GM19455 (cell line): Measurements from ENCODE around the gene SESN3.
"Not testable (repeated sequence)": the region's sequence is repeated elsewhere in the genome, so short reads cannot be mapped to it uniquely, and the experiment has no call there.

Experiments
- ATAC-seq: cut with Tn5 transposase; IDR thresholded peaks from one replicate; pipeline ENCODE4 v1.9.1; 2021; ENCODE audit not compliant: unreplicated experiment

SESN3 gene

DNA sequence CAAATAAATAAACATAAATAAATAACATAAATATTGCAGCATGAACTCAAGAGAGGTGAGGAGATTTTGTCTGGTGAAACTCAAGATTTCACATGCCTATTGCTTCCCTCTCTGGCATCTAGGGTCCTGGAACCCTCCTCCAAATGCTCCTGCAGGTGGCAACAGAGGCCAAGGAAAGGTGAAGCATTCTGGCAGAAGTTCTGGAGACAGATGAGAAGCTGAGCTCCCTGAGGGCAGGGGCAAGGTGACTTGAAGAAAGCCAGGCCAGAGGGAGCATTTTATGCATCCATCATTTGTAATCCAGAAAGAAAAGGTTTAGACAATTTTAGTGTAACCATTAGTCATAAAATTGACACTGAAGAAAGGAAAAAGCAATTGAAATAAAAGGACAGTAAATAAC, 76.5 kb downstream of the SESN3 start:
- ATAC-seq = no peak

DNA sequence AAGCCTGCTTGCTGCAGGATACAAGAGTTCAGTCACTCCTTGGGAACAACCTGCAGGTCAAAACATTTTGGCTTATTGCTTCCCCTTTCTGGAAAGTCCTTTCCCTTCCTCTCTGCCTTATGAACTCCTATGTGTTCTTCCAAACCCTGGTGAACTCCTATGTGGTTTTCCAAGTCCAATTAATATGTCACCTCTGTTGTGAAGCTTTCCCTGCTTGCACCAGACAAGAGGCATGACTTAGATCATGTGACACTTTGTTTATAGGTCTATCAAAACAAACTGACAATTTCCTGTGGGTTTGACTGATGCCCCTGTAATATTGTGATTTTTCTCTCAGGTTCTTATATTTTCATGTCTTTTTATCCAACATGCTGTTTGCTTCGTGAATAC, 77.2 kb downstream of the SESN3 start:
- ATAC-seq = no peak

DNA sequence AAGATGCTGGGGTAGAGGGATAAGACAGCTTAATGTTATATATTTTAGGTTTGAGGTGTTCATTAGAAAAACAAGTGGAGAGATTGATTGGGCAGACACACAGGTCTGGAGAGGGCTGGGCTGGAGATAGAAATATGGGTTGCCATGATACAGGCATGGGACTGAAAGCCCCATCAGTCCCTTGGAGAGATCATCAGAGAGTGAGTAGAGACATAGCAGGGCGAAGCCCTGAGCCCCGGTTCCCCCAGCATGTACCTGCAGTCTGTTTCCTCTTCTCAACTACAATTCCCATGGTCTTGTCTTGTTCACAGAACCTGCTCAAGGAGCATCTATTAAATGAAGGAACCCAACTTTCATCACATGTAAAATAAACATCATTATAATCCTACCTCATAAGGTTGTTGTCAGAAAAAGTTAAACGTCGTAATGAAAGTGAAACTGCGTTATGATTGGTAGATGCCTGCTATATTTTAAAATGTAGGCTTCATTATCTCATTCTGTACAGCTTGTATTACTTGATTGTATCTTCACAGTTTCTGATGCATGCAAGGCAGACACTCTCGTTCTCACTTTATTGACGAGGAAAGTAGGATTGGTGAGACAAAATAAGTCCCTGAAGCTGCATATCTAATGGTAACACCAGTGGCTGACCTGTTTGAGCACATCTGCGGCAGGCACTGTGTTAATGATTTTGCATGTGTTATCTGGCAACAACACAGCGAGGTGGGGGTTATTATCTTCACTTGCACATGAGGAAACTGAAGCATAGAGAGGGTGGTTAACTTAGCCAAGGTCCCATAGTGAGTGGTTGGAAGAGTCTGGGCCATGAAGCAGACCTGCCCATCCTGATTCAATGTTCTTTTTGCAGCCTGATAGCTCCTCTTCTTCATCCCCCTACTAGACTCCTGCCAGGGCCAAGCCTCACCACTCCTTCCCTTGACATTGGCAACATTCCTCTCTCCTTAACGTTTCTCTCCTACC, 77.8 kb downstream of the SESN3 start:
- ATAC-seq = no peak

DNA sequence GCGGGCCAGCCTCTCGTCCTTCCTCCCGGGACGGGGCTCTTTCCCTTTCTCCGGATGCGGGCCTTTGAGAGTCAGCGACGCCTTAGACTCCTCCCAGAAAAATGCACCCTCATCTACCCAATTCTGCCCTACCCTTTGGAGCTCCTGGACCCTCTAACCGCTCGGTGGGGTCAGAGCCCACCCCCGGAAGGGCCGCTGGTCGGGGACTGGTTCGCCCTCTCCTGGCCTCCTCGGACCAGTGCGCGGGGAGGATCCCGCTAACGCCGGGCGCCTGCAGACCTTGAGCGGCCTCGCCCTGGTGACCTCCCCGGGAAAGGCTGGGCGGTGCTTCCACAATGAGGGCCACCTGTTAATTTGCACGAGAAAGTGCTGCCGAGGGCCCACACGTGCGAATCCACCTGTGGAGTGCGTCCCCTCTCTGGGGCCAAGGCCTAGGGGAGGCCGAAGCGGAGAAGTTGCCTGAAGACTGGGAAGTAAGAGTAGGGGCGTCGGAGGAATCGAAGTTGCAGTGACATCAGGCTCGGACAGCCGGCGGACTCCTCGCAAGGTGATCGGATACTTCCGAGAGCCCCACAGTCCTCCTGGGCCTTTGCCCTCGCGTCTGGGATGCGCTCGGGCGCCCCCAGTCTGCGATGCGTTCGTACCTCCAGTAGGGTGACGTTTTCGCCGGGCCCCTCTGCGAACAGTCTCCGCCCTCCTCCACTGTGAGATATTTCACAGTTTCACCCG, 79.9 kb downstream of the SESN3 start:
- peak; percentile 89 for ATAC-seq

DNA sequence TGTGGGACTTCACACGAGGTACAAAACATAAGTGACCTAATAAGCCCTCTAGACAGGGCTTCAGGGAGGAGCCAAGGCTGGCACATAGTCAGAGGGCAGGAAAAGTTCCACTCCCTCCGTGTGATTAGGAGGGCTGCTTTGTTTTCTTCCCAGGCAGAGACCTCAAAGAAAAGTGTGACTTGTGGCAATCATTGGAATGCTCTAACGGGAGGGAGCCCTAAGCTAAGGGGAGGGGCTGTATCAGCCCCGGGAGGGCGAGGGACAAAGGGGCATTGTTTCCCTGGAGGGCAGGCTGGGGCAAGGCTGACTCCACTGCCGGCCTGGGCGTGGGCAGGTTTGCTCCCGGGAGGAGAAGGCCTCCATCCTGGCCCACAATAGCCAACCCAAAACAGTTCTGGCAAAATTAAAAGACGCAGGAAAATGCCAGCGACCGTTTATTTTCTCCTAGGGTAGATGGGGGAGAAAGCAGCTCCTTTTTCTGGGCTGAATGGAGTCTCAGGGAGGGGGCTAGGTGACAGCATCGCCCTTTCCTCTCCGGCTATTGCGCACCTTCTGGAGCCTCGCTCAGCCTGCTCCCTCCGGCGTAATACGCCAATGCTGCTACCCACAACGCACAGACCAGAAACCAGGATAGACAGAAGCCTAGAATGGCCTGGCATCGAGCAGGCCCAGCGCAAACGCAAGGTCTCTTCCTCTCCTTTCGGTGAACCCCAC, 81.2 kb downstream of the SESN3 start:
- no peak for ATAC-seq

DNA sequence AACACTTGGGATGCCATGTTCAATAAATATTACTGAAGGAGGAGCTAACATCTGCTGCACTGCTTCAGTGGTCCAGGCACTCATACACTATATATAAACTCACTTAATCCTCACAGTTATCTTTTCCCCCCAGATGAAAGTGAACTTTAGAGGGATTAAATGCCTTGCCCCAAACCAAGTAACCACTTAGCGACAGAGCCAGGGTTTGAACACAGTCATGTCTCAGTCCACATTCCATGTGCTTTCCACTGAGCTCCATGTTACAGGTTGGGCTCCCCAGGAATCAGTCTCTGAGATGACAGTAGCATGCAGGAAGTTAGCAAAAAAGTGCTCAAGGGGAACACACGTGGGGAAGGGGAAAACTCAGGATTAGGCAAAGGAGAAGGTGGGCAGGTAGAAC, 82.1 kb downstream of the SESN3 start:
- no peak for ATAC-seq

DNA sequence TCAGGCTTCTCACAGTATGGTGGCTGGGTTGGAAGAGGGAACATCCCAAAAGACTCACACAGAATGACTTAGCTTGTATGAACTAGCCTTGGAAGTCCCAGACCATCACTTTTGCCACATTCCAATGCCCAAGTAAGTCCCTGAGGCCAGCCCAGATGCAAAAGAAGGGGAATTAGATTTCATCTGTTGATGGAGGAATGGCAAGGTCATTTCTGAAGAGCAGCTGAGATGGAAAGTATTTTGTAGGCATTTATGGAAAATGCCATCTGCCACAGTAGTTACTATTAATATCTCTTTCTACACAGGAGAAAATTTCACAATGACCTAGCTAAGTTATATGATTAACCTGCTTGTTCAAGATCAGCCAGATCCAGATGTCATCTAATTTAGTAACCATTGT, 82.6 kb downstream of the SESN3 start:
- no peak for ATAC-seq

DNA sequence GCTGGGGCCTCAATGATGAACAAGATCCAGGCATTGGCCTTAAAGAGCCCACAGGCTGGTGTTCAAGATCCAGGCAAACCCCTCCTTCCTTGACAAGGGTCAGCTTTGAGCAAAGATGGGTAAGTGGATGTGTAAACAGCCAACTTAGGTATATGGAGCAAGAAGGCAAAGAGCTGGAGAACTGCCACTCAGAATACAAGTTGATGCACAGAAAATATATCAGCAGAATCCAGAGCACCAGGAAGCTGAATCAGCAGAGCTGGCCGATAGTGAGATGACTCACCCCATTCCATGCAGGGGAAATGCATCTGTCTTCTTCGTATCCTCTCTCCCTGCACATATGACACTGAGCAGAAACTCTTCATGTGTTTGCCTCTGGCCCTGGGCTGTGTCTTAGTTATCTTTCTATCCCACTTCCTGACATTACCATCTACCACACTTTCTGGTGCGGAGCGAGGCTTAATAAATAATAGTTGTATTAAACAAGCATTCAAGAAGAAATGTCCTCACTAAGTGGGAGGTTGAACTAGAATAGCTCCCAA, 83.6 kb downstream of the SESN3 start:
- ATAC-seq = no peak

DNA sequence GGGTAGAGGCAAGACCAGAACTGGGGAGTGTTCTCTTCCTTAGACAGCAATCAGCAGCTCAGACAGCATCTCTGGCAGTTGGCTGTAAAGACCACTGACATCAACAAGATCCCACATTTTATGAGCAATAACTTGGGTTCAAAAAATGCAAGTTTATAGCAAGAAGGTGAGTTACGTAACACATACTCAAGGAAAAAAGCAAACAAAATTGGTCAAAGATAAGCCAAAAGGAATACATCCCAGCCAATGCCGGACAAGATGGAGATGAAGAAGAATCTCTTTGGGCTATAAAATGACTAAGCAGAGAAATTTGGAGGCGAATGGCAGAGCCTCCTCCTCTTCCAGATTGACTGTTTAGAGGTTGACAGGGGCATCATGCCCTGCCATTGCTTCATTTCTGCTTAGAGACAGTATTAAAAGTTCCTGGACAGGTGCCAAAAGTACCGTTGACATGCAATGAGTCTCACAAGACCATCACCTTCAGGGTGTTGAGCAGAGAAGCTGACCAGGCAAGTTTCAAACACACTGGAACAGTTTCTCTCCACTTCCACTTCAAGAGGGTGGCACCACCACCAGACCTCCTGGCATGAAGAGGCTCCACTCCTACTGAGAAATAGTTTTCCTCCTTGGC, 85.5 kb downstream of the SESN3 start:
- no peak for ATAC-seq

DNA sequence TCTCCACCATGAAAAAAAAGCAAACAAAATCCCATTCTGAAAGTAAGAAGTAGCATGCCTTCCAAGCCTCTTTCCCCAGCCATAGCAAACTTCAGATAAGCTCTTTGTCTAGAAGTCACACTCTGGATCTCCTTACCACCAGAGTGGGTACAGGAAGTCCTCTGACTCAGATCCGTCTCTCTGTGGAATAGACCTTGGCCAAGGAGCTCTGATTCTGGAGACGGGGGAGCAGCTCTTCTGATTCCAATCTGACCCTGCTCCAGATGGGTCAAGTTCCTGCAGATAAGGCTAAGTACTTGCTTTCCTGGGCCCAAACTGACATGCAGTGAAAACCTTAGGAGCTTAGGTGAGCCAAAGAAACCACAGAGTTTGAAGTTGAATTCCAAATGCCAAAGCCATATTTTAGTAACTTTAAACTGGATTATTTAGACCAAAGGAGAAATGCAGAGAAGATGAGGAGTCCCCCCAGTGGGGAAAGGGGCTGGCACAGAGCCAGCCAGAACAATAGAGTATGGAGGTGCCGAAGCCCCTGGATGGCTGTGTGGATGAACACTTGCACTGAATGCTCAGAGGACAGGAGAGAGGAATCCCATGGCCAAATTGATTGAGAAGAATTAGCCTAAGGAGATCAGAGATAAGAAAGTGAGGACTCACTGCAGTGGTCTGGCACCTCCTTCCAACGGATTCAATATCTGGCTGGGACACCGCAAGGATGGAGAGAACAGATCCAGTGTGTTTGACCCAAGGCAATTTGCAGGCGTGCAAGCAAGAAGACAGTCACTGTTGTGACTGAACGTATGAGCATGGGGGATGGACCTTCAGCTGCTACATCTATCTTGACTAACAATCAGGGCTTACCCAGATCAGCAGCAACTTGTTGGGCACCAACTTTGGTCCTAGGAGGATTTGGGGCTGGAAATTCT, 86.4 kb downstream of the SESN3 start:
- ATAC-seq = no peak

DNA sequence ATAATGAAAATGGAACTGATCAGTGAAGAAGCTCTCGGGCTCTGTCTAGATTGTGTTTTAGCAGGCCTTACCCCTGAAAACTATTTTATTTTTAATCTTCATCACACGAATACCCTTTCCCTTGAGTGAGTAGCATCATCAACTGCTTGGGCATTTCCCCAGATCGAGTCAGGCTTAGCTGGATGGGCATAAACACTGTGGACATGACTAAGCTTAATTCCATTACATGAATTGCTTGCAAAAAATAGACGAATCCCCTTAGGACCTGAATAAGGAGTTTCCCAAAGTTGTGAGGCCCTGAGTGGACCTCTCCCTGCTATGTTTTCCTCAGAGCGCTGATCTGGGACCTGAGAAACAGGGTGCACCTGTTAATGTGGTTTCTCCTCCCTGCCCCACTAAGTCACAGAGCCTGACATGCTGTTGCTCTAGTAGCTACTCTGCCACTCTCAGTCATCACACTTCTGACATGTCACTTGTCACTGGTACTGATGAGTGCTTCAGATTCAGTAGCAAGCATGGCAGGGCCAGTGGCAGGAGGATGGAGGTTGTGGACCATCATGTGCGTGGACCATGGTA, 87.8 kb downstream of the SESN3 start:
- no peak for ATAC-seq

DNA sequence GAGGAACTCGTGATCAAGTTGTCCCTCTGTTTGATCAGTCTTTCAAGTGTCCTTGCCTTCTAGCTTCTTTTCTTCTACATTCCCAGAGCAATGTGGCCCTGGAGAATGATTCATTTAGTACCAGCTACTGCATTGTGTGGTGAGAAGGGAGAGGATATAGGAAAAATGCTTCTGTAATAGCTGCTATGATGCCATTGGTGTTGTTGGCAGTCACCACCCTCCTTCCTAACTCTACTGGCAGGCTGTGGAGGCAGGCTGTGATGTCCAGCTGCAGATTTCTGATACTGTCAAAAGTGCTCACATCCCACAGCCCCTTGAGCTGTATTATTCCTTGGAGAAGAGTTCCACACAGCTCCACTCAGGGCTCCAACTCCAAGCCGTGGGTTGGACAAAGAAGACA, 88.6 kb downstream of the SESN3 start:
- ATAC-seq = no peak

DNA sequence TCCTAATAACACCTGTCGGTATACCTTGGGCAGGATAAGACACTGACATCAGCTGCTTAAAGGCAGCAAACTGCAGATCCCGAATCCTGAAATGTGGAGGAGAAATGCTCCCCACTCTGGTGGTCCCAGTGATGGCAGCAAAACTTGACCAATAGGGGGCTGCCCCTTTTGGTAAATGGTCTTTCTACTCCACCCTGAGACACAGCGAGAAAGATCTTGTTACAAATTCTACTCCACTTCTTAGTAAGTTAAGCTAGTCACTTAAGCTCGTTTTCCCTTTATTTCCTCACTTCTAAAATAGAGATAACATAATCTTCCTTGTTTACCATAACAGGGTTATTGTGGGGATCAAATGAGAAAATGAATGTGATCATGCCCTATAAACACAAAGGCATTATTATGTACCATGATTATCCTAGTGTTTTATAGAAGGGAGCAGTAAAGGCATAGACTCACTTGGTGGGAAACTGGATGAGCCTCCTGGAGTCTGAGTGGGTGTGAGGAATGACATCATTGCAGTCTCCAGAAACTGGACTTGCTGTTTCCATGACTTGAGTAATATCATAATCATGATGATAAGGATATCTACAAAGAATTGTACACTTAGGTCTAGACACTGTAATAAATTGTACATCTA, 90.5 kb downstream of the SESN3 start:
- ATAC-seq = no peak

DNA sequence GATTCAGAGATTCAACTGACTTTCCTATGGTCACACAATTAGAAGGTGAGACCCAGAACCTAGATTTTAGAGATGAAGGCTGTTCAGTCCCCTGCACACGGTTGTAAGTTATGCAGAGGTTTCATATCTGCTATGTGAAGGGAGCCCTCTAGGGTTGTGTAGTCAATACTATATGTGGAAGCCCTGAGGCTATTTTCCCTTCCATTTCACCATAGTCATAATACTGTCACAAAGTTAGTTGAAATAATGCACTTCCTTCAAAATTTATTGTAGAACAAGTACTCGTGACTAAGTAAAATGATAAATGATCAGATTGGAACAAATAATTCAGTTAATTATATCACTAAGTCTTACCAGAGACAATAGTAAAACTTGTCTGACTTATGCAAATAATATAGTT, 92.6 kb downstream of the SESN3 start:
- ATAC-seq = peak; percentile 80

DNA sequence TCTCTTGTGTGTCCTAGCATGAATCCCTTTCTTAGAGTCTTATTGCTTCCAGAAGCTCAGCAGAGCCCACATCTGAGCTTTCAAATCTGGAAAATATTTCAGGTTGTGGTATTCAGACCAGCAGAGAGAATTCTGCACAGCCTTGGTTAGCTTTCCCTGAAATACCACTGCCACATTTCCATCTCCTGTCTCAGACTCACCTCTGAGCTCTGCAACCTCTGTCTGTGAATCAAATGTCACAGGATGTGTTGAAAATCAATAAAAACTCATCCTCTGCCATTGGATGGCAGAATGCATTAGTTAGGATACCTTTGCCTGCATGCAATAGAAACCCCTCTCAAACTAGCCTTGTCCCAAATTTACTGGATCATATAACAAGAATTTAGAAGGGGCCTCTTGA, 93.7 kb downstream of the SESN3 start:
- ATAC-seq = no peak

DNA sequence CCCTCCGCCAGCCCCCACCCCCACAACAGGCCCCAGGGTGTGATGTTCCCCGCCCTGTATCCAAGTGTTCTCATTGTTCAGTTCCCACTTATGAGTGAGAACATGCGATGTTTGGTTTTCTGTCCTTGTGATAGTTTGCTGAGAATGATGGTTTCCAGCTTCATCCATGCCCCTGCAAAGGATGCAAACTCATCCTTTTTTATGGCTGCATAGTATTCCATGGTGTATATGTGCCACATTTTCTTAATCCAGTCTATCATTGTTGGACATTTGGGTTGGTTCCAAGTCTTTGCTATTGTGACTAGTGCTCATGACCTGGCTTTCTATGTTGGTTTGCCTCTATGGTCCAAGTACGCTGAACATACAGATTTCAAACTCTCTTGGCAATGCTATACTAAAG, 94.3 kb downstream of the SESN3 start:
- ATAC-seq = not testable (repeated sequence)

DNA sequence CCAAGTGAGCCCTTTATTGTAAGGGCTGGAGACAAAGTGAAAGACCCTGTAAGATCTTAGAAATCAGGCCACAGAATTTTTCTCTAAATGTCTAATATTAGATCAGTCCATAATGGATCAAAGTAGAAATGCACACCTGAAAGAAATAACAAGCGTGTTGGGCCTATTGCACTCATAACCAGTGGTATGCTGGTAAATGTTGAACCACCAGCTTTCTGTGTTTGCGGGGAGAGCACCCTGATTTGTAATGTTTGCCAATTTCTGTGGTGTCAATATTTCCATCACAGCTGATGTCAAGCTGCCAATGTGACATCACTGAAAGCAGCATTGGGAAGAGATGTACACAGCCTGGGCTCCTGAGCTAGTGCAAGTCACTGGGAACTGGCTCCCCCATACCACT, 95.1 kb downstream of the SESN3 start:
- no peak for ATAC-seq

DNA sequence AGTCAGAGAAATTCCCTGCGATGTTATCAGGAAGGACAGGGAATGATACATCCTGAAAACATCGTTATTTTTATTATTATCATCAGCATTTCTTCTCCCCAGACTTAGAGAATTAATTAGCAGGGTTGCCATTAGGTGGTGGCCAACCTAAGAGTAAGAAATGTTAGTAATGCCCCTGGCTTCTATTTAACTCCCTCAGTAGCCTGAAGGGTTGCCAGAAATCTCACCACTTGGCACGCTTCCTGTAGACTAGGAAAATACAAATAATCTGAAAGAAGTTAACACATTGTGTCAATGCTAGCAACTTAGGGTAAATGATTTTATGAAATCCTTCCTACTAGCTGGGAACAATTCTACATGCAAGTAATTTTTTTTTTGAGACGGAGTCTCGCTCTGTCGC, 95.8 kb downstream of the SESN3 start:
- ATAC-seq = no peak

DNA sequence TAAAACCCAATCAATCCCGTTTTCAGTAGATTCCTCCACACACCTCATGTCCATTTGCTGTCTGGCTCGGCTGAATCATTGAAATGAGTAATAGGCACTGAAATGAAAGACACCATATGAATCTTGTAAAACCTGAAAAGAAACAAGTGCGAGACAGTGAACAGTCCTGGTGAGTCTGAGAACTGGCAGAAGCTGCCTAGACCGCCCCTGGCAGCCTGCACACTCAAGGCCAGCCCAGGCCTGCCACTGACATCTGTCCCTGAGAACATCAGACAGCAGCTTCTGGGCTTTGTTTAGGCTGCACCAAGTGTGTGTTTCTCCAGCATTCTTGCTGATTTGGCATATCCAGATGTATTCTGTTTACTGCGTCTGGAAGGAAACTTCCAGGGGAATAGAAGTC, 96.5 kb downstream of the SESN3 start:
- ATAC-seq = no peak
